Cardiac muscle cell (in vitro differentiated cells and primary cell): ENCODE measurements around the gene AGBL2. TPM values are rescaled to one million over a fixed set of nuclear protein-coding genes. Genes with fewer than 3 reads are reported as not detected.
"Not testable (repeated sequence)": the region's sequence is repeated elsewhere in the genome, so short reads cannot be mapped to it uniquely, and the experiment has no call there.

Experiments used
- DNase-seq, 2 donors: peaks; one replicate each; pipeline versions ENCODE4 v3.0.0 to v3.0.0-alpha.2; 2010 to 2017; ENCODE audit warnings: low read depth in 1 of 2, low spot score in 1 of 2
- H3K27ac ChIP-seq: fragments of 200-600 bp; sonication (generic); 2 replicates; pipeline ENCODE4 v1.5.1; 2016
- H3K27me3 ChIP-seq: fragments of 200-600 bp; sonication (generic); 2 replicates; pipeline ENCODE4 v1.6.0; 2016; ENCODE audit warnings: control low read depth
- H3K36me3 ChIP-seq: fragments of 200-600 bp; sonication (generic); 2 replicates; pipeline ENCODE4 v1.5.1; 2016; ENCODE audit warnings: control low read depth
- H3K4me1 ChIP-seq: fragments of 200-600 bp; sonication (generic); 2 replicates; pipeline ENCODE4 v1.8.1; 2017; ENCODE audit warnings: low read depth, mild to moderate bottlenecking, mixed run types
- H3K4me3 ChIP-seq: fragments of 200-600 bp; sonication (generic); 2 replicates; pipeline ENCODE4 v1.5.1; 2016; ENCODE audit warnings: mild to moderate bottlenecking
- H3K9me3 ChIP-seq: fragments of 200-600 bp; sonication (generic); 2 replicates; pipeline ENCODE4 v1.5.1; 2017; ENCODE audit warnings: low read depth, mild to moderate bottlenecking, control low read depth
- CTCF ChIP-seq: IDR thresholded peaks from 2 replicates; pipeline ENCODE4 v1.5.1; 2012; ENCODE audit warnings: low read depth, mild to moderate bottlenecking, low read length
- polyA plus RNA-seq: library from polyadenylated mRNA; unstranded; fragments of >200 nt; fragmentation: Nextera tagmentation; extraction: Ambion mirVana; gene quantifications from 2 replicates; pipeline ENCODE4 v1.2.1, GENCODE V29; 2016
- total RNA-seq: library from RNA; depleted of rRNA; stranded (reverse); fragments of >200 nt; gene quantifications from 2 replicates; pipeline ENCODE4 v1.2.3, GENCODE V29; 2016

Gene AGBL2
- total and polyA plus RNA-seq, 2 experiments from 2014 or later, result 0.69 TPM; not detected in 1

GRCh38 chr11:47711225-47711624, 3.9 kb downstream of the AGBL2 start:
- Histone ChIP-seq H3K27me3 (no peaks in the 10 kb centered on the region), H3K27ac (no peak overlapping the region), H3K9me3 (no peaks in the 10 kb centered on the region), H3K4me1 (no peaks in the 10 kb centered on the region), H3K4me3 (no peak overlapping the region), H3K36me3 (peaks cover 2% of the 10 kb centered on the region)
- no peak for DNase-seq
- no peak for TF ChIP-seq CTCF

- not testable (repeated sequence) for H3K27ac ChIP-seq, H3K9me3 ChIP-seq, H3K4me3 ChIP-seq, H3K27me3 ChIP-seq, H3K36me3 ChIP-seq, H3K4me1 ChIP-seq, DNase-seq
These were observed 7.8 kb downstream of the AGBL2 start for GRCh38 chr11:47707275-47707786.

- Histone ChIP-seq H3K4me1 (no peaks in the 10 kb centered on the region), H3K4me3 (no peak overlapping the region), H3K9me3 (no peaks in the 10 kb centered on the region), H3K27me3 (no peaks in the 10 kb centered on the region), H3K27ac (no peak overlapping the region), H3K36me3 (no peaks in the 10 kb centered on the region)
- DNase-seq, result no peak
- TF ChIP-seq CTCF, result no peak
These were observed 9.4 kb downstream of the AGBL2 start for GRCh38 chr11:47705721-47706120.

GRCh38 chr11:47691979-47692378, 23.2 kb downstream of the AGBL2 start:
- Histone ChIP-seq H3K27me3 (no peaks in the 10 kb centered on the region), H3K27ac (no peak overlapping the region), H3K4me1 (no peaks in the 10 kb centered on the region), H3K9me3 (no peaks in the 10 kb centered on the region), H3K4me3 (no peak overlapping the region), H3K36me3 (no peaks in the 10 kb centered on the region)
- no peak for TF ChIP-seq CTCF
- DNase-seq, result no peak

GRCh38 chr11:47689480-47689879, 25.7 kb downstream of the AGBL2 start:
- no peak overlapping the region for H3K27ac ChIP-seq
- no peaks in the 10 kb centered on the region for H3K36me3 ChIP-seq
- no peaks in the 10 kb centered on the region for H3K9me3 ChIP-seq
- no peaks in the 10 kb centered on the region for H3K27me3 ChIP-seq
- H3K4me1 ChIP-seq, result no peaks in the 10 kb centered on the region
- DNase-seq, result no peak
- no peak for TF ChIP-seq CTCF
- no peak overlapping the region for H3K4me3 ChIP-seq

GRCh38 chr11:47688991-47689390, 26.2 kb downstream of the AGBL2 start:
- Histone ChIP-seq H3K9me3 (no peaks in the 10 kb centered on the region), H3K4me1 (no peaks in the 10 kb centered on the region), H3K27ac (no peak overlapping the region), H3K4me3 (no peak overlapping the region), H3K27me3 (no peaks in the 10 kb centered on the region), H3K36me3 (no peaks in the 10 kb centered on the region)
- DNase-seq, result no peak
- TF ChIP-seq CTCF, result no peak
